Stimulated activated CD4-positive, alpha-beta T cell treated with anti-CD3 and anti-CD28 coated beads, Interleukin-12 subunit alpha, Interleukin-12 subunit beta, amount 100 ng/mL, for 48 hours (primary cell): ENCODE measurements around the gene SPSB1.

Experiments used
- DNase-seq, 3 donors: peaks; one replicate each; pipeline ENCODE4 v3.0.0-alpha.2; 2020; ENCODE audit warnings: low read depth in 2 of 3, low spot score in 1 of 3

SPSB1 gene

DNA sequence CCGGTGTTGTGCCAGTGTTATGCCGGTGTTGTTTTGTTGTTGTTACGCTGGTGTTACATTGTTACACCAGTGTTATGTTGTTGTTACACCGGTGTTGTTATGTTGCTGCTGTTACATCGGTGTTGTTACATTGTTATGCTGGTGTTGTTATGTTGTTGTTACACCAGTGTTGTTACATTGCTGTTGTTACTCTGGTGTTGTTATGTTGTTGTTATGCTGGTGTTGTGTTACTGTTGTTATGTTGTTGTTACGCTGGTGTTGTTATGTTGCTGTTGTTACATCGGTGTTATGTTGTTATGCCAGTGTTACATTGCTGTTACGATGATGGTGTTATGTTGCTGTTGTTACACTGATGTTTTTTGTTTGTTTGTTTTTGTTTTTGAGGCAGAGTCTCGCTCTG, 34.1 kb upstream of the SPSB1 start:
- DNase-seq: no peak

DNA sequence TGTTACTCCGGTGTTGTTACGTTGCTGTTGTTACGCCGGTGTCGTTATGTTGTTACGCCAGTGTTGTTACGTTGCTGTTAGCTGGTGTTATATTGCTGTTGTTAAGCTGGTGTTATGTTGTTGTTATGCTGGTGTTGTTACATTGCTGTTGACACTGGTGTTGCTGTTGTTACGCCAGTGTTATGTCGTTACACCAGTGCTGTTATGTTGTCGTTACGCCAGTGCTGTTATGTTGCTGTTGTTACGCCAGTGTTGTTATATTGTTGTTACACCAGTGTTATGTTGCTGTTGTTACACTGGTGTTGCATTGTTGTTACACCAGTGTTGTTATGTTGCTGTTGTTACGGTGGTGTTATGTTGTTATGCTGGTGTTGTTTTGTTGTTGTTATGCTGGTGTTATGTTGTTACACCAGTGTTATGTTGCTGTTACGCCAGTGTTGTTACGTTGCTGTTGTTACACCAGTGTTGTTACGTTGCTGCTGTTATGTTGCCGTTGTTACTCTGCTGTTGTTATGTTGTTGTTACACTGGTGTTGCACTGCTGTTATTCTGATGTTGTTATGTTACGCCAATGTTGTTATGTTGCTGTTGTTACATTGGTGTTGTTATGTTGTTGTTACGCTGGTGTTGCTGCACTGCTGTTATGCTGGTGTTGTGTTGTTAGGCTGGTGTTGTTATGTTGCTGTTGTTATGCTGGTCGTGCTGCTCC, 32.5 kb upstream of the SPSB1 start:
- no peak for DNase-seq

DNA sequence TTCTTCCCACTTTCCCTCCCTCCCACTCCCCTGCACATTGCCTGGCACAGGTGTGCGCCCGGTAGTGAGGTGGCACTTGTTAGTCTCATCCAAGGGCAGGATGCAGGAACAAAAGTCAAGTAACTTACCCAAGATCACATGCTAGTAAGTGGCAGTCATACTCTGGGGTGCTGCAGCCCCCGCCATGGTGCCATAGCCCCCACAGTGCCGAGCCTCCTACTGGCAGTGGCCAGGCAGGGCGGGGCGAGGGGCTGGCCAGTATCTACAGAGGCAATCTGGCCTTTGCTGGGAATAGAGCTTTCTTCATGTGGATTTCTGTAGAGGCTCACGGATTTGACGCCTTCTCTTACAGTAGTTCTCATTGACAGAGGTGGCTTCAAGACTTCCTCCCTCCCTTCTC, 31.2 kb upstream of the SPSB1 start:
- no peak for DNase-seq

DNA sequence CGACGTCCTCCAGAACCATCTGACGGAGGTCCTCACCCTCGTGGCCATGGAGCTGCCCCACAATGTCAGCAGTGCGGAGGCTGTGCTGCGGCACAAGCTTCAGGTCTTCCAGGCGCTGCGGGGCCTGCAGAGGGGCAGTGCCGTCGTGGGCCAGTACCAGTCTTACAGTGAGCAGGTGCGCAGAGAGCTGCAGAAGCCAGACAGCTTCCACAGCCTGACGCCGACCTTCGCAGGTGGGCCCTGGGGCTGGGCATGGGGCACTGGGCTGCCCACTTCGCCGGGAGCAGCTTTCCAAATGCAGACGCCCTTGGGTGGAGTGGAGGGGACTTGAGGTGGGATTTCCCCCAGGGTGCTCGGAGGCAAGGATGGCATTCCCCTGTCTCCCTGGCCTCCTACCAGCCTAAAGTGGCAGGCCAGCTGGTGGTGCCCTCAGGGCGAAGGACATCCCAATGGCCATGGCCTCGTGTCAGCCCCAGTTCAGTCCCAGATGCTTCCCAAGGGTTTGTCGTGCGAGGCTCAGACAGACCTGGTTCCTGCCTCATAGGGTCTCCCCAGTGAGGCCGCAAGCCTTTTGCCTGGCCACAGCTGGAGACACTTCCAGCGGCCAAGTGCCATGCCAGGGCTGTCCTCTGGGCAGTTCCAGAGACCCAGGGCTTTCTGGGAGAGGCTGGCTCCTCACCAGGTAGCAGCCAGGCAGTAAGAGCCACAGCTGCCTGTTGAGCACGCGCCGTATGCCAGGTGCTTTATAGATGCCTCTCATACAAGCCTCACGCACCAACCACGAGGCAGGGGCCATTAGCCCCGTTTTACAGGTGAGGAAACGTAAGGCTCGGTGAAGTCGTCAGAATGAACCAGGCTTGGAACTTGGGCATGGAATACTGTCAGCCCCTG, 30.4 kb upstream of the SPSB1 start:
- DNase-seq: no peak

DNA sequence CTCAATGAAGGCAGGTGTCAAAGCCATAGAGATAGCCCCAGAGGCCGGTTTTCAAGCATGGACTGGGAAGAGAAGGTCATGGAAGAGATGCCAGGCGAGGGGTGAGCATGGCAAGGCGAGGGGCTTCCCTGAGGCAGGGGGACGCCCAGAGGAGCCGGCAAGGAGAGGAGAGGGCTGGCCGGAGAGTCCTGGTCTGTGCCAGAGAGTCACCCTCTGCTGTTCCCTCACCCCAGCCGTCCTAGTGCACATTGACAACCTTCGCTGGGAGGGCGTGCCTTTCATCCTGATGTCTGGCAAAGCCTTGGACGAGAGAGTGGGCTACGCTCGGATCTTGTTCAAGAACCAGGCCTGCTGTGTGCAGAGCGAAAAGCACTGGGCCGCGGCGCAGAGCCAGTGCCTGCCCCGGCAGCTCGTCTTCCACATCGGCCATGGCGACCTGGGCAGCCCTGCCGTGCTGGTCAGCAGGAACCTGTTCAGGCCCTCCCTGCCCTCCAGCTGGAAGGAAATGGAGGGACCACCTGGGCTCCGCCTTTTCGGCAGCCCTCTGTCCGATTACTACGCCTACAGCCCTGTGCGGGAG, 29.3 kb upstream of the SPSB1 start:
- DNase-seq: no peak

DNA sequence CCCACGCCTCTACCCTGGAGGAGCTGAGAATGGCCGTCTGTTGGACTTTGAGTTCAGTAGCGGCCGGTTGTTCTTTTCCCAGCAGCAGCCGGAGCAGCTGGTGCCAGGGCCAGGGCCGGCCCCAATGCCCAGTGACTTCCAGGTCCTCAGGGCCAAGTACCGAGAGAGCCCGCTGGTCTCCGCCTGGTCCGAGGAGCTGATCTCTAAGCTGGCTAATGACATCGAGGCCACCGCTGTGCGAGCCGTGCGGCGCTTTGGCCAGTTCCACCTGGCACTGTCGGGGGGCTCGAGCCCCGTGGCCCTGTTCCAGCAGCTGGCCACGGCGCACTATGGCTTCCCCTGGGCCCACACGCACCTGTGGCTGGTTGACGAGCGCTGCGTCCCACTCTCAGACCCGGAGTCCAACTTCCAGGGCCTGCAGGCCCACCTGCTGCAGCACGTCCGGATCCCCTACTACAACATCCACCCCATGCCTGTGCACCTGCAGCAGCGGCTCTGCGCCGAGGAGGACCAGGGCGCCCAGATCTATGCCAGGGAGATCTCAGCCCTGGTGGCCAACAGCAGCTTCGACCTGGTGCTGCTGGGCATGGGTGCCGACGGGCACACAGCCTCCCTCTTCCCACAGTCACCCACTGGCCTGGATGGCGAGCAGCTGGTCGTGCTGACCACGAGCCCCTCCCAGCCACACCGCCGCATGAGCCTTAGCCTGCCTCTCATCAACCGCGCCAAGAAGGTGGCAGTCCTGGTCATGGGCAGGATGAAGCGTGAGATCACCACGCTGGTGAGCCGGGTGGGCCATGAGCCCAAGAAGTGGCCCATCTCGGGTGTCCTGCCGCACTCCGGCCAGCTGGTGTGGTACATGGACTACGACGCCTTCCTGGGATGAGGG, 28.5 kb upstream of the SPSB1 start:
- no peak for DNase-seq

DNA sequence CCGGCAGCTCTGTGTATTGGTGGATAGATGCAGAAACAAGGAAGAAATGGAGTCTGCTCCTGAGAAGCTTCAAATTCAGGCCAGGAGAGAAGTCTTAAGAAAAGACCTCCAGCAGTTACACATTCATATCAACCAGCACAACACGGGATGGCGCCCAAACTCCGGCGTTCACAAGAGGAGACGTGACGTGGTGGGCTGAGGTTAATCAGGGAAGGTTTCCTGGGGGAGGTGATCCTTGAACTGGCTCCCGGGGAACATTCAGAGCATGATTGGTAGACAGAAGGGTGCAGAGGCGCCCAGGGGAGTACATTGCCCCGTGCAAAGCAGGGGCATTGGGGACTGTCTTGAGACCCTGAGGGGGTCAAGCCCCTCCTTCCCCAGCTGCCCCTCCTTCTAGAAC, 27.7 kb upstream of the SPSB1 start:
- DNase-seq: no peak

DNA sequence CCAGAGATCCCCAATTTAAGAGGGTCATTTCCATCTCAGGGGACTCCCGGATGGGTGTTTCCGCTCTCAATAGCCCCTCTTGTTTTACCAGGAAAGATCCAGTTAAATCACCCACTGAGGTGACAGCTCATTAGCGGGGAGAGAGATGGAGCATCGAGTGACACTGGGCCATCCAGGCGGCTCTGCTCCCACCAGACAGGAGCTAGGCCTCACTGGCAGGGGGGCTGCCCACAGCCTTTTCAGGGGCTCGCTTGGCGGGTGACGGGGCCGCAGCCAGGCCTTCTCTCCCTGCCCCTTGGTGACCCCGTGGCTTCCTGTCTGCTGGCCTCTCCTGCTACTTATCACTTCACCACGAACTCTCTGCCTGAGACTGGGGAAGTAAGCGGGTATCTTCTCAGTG, 26.7 kb upstream of the SPSB1 start:
- DNase-seq: no peak

DNA sequence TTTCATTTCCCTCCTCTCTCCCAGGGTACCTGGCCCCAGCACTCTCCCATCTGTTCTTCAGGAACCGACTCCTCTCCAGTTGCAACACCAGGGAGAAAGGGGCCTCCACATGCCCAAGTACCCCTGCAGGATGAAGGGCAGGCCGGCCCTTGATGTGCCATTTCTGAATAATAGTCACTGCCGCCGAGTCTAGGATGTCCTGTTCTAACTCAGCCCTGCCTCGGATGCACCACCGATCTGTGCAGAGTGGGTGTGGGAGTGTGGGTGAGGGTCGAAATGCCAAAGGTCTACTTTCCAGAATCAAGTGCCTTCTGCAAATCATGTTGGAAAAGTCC, 25.4 kb upstream of the SPSB1 start:
- DNase-seq: no peak

DNA sequence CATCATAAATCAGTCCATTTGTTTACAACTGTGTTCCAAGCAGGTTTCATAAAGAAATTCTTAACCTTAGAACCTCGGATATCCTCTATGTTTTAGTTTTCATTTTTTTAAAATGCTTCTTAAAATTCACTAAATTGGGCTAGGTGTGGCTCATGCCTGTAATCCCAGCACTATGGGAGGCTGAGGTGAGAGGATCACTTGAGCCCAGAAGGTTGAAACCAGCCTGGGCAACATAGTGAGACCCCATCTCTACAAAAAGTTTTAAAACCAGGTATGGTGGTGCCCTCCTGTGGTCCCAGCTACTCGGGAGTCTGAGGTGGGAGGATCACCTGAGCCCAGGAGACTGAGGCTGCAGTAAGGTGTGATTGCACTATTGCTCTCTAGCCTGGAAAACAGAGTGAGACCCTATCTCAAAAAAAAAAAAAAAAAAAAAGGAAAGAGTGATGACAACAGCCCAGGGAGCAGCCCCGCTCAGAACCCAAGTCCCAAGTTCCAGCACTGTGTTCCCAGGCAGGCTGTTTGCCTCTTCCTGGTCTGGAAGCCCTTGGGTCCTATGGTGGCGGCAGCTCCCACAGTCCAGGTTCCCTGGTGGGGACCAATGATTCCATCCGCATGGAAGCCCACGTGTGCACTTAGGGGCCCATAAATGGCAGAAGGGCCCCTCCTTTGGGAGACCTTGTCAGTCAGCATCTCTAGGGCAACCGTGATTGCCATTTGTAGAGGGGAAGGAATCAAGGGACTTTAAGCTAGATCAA, 24.7 kb upstream of the SPSB1 start:
- no peak for DNase-seq

DNA sequence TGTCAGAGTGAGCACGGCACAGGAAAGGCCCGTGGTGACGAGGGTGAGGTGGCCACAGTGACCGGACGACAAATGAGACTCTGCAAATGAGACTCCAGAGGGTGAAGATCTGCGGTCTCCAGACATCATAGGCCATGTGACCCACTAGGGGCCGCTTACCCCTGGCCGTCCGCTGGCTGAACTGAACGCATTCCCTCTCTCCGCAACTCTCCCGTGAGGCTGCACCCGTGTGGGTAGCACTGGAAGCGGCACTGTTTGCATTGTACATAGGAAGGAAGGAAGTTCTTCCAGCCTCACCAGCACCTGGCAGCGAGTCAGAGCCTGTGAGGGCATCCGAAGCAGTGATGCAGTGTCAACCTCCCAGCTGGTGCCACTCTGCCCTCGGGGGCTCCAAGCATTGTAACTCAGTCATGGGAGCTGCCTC, 23.6 kb upstream of the SPSB1 start:
- DNase-seq: no peak

DNA sequence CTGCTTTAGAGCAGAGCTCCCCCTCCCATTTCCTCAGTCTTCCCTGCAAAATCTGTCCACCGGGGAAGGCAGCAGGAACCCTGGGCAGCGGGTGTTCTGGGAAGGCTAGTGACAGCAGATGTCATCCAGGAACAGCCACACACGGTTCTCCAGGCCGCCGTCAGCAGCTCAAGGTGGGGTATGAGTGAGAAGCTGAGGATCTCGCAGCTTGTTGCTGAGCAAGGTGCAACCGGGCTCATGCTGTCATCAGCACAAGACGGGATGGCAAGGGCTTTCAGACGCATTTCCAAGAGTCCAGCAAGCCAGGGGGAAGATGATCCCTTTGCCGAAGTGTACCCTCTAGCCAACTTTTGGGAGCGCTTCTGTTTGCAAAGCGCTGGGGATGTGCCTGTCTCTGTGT, 23.0 kb upstream of the SPSB1 start:
- no peak for DNase-seq

DNA sequence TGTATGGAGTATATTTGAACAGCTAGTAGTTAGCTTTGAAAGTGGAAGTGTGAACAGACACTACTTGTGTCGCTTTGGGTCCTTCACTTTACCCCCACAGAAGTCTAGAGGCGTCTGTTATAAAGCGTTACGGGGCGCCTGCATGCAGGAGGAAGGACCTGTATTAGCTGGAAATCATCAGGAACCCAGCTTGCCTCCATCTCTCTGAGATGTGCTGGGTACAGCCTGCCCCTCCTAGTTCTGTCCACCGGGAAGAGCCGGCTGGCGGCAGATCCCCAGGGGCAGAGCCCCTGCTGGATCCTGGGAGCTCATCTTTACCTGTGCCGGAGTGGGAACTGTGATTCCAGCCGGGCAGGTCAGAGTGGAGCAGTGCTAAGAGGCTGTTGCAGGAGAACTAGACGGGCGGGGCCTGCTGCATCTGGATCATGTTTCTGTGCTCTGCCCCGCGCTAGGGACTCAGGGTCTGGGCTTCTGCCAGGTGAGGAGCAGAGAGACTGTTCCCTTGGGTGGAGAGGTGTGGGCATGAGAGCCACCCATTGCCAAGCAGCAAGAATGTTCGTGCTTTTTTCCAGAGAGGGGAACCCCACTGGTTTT, 22.3 kb upstream of the SPSB1 start:
- no peak for DNase-seq

DNA sequence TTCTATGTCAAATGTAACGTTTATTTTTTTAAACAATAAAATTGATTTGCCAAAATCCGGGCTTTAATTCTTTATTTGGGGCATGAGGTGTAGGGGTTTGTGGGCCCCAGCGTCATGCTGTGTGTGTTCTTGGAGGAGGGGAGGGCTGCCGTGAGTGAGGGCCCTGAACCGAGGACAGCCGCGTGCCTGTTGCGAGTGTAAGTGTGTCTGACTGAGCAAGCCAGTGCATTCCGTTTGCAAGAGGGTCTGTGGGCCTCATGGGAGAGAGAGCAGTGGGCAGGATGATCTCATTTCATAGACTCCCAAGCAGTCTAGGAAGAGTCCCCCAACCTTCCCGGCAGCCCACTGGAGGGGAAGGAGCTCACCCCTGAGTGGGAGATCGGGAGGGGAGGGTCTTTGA, 21.4 kb upstream of the SPSB1 start:
- no peak for DNase-seq

DNA sequence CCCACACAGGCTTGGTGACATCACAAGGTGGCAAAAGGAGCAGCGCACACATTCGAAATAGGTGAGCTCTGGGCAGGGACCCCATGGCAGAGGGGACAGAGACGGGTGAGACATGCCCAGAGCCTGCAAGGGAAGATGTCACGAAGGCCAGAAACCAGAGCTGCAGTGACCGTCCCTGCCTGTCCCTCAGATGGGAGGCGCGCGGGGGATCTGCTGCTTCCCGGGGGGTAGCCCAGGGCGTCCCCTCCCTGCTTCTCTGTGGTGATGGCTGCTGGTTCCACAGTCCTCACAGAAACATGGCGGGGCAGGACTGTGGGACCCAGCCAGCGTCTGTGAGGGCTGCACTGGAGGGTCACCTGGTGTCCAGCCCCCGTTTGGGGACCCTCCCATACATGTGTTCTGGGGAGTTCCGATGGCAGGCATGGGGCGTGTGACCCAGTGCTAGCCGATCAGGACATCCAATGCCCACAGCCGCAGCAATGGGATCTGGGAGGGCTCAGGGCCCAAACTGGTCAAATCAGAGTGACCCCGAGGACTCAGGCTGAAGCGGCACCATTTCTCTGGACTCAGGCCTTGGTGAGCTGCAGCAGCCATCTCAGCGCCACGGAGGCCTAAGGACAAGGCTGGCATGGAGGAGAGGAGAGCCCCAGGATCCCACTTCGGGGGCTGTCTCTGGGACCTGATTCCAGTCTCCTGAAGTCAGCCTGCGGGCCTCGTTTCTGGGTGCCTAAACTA, 20.7 kb upstream of the SPSB1 start:
- no peak for DNase-seq

DNA sequence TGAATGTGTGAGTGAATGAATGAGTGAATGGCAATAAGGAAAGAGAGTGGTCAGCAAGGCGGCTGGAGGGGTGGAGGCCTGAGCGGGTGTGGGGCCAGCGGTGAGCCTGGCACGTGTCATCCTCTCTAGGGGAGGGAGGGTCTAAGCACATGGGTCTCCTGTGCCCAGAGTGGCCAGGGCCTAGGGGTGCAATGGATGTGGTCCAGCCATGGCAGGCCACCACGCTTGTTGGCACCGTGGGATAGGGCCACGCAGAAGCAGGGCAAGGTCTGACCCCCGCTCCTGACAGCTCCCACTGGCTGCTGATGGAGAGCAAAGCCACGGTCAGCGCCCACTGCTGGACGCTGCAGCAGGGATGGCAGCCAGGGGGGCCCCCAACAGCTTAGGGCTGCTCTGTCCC, 19.5 kb upstream of the SPSB1 start:
- no peak for DNase-seq

DNA sequence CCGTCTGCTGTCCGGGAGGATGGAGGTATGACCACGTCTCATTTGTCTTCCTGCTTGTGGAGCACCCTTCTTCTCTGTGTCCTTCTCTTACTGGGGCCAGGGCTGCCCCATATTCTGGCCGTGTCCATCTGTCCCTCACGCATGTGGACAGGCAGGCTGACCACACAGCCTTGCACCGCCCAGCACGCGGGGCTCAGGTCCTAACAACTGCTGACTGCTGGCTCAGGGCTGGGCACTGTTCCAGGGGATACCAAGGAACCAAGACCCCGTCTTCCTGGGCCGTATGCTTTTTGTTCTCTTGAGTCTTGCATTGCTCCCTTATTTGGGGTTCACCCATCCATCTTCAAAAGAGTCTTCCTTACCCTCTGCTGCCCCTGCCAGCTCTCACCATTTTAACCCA, 17.5 kb upstream of the SPSB1 start:
- DNase-seq: no peak

DNA sequence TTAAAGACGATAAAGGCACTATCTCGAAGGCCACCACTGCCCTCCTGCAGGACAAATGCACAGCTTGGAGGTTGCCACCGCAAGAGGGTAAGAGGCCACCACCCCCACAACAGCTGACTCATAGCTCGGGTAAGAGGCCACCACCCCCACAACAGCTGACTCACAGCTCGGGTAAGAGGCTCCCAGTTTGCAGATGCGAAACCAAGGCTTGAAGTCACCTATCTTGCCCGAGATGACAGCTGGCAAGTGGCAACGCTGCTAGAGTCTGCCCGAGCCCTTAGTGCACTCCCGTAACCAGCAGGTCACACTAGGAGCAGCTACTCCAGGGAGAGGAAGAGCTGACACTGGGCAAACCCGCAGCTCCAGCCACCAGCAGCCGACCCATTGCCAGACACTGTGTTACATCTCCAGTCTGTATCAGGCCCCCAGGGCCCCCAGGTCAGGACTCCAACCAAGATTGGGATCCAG, 17.1 kb upstream of the SPSB1 start:
- DNase-seq: peak; percentile 62 to 76 (median 66)

DNA sequence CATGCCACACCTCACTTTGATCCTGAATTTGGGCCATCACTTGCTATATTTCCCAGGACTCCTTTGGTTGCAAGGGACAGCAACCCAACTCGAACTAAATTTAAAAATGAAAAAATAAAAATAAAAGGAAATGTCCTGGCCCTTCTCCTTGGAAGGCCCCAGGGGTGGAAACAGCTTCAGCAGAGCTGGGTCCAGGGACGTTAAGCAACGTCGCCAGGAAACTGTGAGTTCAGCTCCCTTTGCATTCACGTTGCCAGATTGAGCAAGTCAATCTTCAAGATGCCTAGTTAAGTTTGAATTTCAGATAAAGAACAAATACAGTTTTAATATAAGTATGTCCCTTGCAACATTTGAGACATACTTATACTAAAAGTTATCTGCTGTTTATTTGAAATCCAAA, 14.6 kb upstream of the SPSB1 start:
- no peak for DNase-seq
